Parathyroid adenoma (tissue), 2 donors: ENCODE results near the gene DSE.

Experiments used
- H2AFZ ChIP-seq: fragments of 300-600 bp; sonication (generic); one replicate; pipeline ENCODE4 v1.7.0; 2017; ENCODE audit warnings: antibody characterized with exemption, mild to moderate bottlenecking
- H3K27ac ChIP-seq: fragments of 300-600 bp; sonication (generic); one replicate; pipeline ENCODE4 v1.7.0; 2017
- H3K27me3 ChIP-seq: fragments of 300-600 bp; sonication (generic); one replicate; pipeline ENCODE4 v1.7.0; 2017; ENCODE audit warnings: low read length; ENCODE audit not compliant: control insufficient read depth, insufficient read depth
- H3K36me3 ChIP-seq: fragments of 300-600 bp; sonication (generic); one replicate; pipeline ENCODE4 v1.7.0; 2017; ENCODE audit warnings: low read length; ENCODE audit not compliant: control insufficient read depth, insufficient read depth
- H3K4me1 ChIP-seq: fragments of 300-600 bp; sonication (generic); one replicate; pipeline ENCODE4 v1.7.0; 2017; ENCODE audit warnings: control low read depth
- H3K4me2 ChIP-seq: fragments of 300-600 bp; sonication (generic); one replicate; pipeline ENCODE4 v1.7.0; 2017; ENCODE audit warnings: low read length
- H3K4me3 ChIP-seq: fragments of 300-600 bp; sonication (generic); one replicate; pipeline ENCODE4 v1.7.0; 2017; ENCODE audit warnings: low read depth, low read length
- H3K79me2 ChIP-seq: fragments of 300-600 bp; sonication (generic); one replicate; pipeline ENCODE4 v1.7.0; 2017; ENCODE audit warnings: control low read depth
- H3K9ac ChIP-seq: fragments of 300-600 bp; sonication (generic); one replicate; pipeline ENCODE4 v1.7.0; 2017; ENCODE audit warnings: mild to moderate bottlenecking
- H3K9me3 ChIP-seq: fragments of 300-600 bp; sonication (generic); one replicate; pipeline ENCODE4 v1.7.0; 2017; ENCODE audit warnings: low read length; ENCODE audit not compliant: control insufficient read depth
- CTCF ChIP-seq: fragments of 300-600 bp; sonication (generic); IDR thresholded peaks from one replicate; pipeline ENCODE4 v1.7.0; 2017; ENCODE audit warnings: antibody characterized with exemption, mild to moderate bottlenecking
- donor health status: primary hyperparathyroidism.

The DSE gene

GRCh38 chr6:116426551-116426950 is 55.8 kb downstream of the DSE start:
- H3K4me3 ChIP-seq = no peak overlapping the region
- no peaks in the 10 kb centered on the region for H3K36me3 ChIP-seq
- H3K4me1 ChIP-seq = no peaks in the 10 kb centered on the region
- no peak overlapping the region for H3K9ac ChIP-seq
- no peaks in the 10 kb centered on the region for H3K79me2 ChIP-seq
- H2AFZ ChIP-seq = no peak overlapping the region
- no peak overlapping the region for H3K4me2 ChIP-seq
- no peak overlapping the region for H3K27ac ChIP-seq
- no peaks in the 10 kb centered on the region for H3K9me3 ChIP-seq
- no peak for TF ChIP-seq CTCF
- no peaks in the 10 kb centered on the region for H3K27me3 ChIP-seq

- Histone ChIP-seq H3K9me3 (no peaks in the 10 kb centered on the region), H3K27me3 (no peaks in the 10 kb centered on the region), H3K4me1 (no peaks in the 10 kb centered on the region), H3K4me2 (no peak overlapping the region), H2AFZ (no peak overlapping the region), H3K79me2 (no peaks in the 10 kb centered on the region), H3K27ac (no peak overlapping the region), H3K36me3 (no peaks in the 10 kb centered on the region), H3K4me3 (no peak overlapping the region), H3K9ac (no peak overlapping the region)
- no peak for TF ChIP-seq CTCF
These were observed 58.4 kb downstream of the DSE start for GRCh38 chr6:116429111-116429510.

- no peaks in the 10 kb centered on the region for H3K36me3 ChIP-seq
- H3K9me3 ChIP-seq = no peaks in the 10 kb centered on the region
- H3K79me2 ChIP-seq = no peaks in the 10 kb centered on the region
- no peak overlapping the region for H3K4me3 ChIP-seq
- no peak overlapping the region for H3K27ac ChIP-seq
- no peak overlapping the region for H3K4me2 ChIP-seq
- no peak overlapping the region for H3K9ac ChIP-seq
- no peak for TF ChIP-seq CTCF
- H3K4me1 ChIP-seq = no peaks in the 10 kb centered on the region
- H3K27me3 ChIP-seq = no peaks in the 10 kb centered on the region
- H2AFZ ChIP-seq = no peak overlapping the region
These were observed 60.1 kb downstream of the DSE start for GRCh38 chr6:116430860-116431259.

- no peak overlapping the region for H3K9ac ChIP-seq
- no peak overlapping the region for H3K4me3 ChIP-seq
- no peak overlapping the region for H3K4me2 ChIP-seq
- no peaks in the 10 kb centered on the region for H3K4me1 ChIP-seq
- no peaks in the 10 kb centered on the region for H3K9me3 ChIP-seq
- H2AFZ ChIP-seq = no peak overlapping the region
- no peaks in the 10 kb centered on the region for H3K79me2 ChIP-seq
- TF ChIP-seq CTCF = no peak
- H3K27me3 ChIP-seq = no peaks in the 10 kb centered on the region
- H3K36me3 ChIP-seq = no peaks in the 10 kb centered on the region
- H3K27ac ChIP-seq = no peak overlapping the region
These were observed 61.3 kb downstream of the DSE start for GRCh38 chr6:116431964-116432595.

- Histone ChIP-seq H2AFZ (no peak overlapping the region), H3K9ac (no peak overlapping the region), H3K9me3 (no peaks in the 10 kb centered on the region), H3K4me3 (no peak overlapping the region), H3K27ac (no peak overlapping the region), H3K36me3 (no peaks in the 10 kb centered on the region), H3K79me2 (no peaks in the 10 kb centered on the region), H3K4me1 (no peaks in the 10 kb centered on the region), H3K4me2 (no peak overlapping the region), H3K27me3 (no peaks in the 10 kb centered on the region)
- no peak for TF ChIP-seq CTCF
These were observed 62.5 kb downstream of the DSE start for GRCh38 chr6:116433206-116433712.
